ENCODE measurements around the gene FBXO46.

FBXO46 gene, protein sequence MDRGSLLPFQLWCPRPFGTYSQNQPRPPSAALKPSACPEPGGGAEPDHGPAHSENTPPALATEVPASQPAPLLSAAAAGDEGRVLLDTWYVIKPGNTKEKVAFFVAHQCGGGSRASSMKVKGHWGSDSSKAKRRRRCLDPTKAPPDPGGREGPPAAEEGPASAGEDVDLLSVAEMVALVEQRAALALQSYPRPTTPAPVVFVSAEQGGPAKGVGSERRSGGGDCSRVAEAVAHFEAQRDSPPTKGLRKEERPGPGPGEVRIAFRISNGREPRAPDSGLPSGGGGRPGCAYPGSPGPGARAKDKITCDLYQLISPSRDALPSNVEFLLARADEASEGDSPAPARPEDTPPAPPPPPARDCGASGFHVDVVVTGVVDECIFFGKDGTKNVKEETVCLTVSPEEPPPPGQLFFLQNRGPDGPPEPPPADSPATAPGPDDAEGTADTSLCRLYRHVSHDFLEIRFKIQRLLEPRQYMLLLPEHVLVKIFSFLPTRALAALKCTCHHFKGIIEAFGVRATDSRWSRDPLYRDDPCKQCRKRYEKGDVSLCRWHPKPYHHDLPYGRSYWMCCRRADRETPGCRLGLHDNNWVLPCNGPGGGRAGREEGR

DNA sequence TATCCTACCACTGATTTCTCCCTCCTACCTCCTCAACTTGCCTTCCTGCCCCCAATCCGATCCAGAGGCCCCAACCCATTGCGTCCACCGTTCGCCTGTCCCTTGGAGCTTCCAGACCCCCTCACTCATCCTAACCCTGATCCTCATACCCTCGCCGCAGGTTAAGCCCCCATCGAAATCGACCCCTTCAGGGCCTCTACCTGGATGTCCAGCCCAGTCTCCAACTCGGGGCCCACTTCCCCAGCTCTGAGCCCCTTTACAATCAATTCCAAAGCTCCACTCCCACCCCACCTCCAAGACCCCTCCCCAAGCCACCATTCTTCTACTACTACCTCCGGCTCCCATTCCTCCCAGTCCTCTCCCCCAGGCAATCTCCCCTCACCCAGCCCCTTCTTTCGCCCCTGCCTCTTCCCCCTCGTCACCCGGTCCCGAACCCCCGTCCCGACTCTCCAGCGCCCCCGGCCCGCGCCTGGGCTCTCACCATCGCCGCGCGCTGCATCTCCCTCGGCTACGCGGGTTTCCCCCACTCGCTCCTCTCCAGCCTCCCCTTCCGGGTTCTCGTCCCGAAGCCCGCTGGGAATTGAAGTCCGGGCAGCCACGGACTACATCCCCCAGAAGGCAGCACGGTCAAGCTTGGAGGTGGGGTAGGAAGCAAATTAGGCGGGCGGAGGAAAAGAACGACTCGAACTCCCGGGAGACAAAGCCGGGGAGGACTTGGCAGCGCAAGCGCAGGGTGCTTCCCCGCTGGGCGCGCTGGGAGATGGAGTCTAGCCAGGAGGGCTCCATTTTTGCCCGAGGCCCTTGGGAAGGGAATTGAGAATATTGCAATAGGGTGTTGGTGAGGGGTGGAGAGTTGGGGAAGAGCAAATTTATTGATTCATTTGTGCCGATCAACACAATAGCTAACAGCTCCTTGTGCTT lies at the start of gene FBXO46:
Gene FBXO46 (minus strand): TSS at position 529 of the 921 bp plus-strand sequence. CDS start 17,401 bp downstream, outside the sequence.
- peak; percentile 64 for DNase-seq (ENCODE audit: low read depth)

DNA sequence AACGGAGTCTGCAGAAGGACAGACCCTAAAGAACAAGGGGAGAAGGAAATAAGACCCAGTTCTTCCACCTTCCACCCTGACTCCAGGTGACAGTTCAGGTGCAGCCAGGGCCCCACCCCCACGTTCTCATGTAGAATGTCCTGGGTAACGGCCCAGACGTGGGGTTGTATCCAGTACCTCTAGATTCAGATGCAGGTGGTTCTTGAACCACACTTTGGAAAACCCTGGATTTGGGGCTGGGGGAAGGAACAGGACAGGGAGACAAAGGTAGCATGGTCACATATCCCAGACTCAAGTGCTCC lies 49.4 kb upstream of the FBXO46 start:
- DNase-seq (ENCODE audit: low read depth): no peak

DNA sequence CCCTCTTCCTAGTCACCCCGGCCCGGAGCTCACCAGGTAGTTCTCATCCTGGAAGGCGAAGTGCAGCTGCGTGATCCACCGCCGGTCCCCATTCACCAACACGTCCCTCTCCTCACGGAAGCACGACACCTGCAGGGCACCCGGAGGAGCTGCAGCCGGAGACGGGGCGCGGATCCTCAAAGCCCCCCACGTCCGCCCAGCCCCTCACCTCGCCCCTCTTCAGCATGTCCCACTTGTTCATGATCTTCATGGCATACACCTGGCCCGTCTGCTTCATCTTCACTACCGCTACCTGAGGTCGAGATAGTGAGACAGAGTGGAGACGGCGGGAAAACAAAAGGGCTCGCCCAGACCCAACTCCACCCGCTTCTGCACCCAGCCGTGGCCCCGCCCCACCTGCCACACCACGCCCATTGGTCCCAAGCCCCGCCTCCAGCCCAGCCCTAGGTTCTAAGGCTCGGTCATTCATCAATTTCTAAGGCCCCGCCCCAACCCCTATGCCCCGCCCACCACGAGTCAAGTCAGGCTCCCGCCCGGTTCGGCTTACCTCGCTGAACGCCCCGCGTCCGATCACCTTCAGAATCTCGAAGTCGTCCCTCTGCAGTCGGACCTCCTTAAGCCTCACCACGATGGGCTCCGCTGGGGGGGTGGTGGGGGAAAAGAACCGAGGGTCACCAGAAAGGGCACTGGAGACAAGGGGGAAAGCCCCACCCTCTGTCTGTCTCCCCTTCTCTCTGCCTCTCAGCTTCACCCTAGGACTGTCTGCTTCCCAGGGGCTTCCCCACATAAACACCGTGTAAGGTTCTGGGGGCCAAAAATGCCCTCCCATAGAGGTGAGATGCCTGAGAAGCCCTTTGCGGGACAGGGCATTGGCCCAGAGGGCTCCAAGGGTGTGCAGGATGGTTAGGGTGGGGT lies 48.8 kb upstream of the FBXO46 start:
- peak; percentile 74 for DNase-seq (ENCODE audit: low read depth)

DNA sequence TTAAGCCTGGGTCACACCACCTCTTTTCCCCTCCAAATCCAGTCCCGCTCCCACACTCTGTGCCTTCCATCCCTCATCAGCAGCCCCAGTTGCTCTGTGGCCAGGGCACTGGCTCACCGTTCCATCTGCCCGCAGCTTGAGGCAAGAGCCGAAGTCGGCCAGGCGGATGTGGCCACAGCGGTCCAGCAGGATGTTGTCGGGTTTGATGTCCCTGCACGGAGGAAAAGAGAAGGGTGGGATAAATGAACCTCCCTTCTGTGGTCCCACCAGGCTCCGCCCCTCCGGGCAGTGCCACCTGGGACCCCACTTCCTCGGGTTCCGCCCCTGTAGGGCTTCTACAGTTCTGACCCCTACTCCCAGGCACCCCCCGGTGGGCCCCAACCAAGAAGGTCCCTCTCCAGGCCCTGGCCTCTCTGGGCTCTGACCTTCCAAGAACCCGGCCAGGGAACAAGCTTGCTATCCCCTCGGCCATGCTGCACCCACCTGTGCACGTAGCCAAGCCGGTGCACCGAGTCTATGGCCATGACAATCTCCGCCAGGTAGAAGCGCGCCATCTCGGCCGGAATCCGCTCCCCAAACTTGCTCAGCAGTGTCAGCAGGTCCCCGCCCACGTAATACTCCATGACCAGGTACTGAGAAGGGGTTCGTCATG lies 47.4 kb upstream of the FBXO46 start:
- DNase-seq (ENCODE audit: low read depth): no peak

DNA sequence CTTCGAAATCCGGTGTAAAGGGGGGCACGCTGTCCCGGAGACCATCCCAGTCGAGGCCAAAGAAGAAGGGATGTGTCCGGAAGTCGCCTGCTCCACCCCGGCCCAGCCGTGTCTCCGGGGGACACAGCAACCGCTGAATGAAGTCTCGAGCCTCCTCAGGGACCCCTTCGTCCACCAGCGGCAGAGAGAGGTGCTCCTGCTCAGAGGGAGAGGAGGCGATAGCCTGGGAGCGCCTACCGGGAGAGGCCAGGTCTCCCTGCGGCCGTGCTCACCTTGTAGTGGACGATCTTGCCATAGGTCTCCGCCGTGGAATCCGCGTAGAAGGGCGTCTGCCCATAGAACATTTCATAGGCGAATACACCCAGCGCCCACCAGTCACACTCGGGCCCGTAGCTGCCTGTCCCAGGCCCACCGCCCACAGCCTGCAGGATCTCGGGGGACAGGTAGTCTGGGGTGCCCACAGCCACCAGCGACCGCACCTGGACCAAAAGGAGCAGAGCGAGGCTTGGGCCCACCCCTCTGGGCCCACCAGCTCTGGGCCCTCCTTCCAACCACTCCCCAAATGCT lies 46.8 kb upstream of the FBXO46 start:
- DNase-seq (ENCODE audit: low read depth): no peak

DNA sequence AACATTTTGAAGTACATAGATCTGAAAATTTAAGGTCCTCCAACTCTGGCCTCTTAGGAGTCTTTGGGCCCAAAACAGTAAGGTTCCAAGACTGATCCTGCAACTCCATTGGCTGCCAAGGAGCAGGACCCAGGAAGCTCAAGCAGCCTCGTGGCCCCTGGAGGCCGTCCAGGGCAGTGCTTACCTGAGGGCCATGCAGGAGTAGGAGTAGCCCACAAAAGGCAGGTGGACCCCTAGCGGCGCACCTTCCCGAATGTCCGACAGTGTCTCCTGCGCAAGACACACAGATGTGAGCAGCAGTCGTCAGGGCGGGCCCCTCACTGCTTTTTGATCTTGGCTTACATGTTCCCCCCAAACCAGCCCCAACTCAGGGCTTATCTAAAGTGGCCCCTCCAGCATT lies 44.1 kb upstream of the FBXO46 start:
- DNase-seq (ENCODE audit: low read depth): no peak

DNA sequence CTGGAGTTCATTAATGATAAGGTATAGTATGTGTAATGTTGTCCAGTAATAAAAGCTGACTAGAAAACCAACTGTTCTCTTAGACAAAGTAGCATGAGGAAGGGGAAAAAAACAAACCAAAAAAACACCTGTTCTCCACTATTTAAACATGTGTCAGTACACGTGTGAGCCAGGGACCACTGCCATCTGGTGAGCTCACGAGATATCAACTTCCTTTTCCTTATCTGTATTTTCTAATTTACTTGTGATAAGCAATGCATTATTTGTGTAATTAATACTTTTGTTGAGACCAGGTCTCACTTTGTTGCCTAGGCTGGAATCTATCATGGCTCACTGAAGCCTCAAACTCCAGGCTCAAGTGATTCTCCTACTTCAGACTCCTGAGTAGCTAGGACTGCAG lies 42.7 kb upstream of the FBXO46 start:
- DNase-seq (ENCODE audit: low read depth): no peak

DNA sequence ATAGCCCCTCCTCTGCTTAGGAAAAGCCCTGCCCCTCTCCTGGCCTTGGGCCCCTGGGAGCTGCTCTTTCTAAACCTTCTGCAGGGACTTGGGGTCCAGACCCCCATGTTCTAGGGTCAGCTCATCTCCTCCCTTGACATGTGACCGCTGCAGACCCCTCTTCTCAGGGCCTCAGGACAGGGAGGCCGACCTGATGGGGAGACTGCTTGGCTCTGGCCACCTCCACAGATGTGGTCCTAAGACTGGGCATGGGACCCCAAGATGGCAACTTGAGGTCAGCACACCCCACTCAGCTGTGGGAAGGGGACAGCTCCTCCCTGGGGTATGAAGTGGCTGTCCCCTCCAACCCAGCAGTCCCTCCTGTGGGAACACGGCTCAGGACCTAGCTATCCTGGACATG lies 42.2 kb upstream of the FBXO46 start:
- no peak for DNase-seq (ENCODE audit: low read depth)

DNA sequence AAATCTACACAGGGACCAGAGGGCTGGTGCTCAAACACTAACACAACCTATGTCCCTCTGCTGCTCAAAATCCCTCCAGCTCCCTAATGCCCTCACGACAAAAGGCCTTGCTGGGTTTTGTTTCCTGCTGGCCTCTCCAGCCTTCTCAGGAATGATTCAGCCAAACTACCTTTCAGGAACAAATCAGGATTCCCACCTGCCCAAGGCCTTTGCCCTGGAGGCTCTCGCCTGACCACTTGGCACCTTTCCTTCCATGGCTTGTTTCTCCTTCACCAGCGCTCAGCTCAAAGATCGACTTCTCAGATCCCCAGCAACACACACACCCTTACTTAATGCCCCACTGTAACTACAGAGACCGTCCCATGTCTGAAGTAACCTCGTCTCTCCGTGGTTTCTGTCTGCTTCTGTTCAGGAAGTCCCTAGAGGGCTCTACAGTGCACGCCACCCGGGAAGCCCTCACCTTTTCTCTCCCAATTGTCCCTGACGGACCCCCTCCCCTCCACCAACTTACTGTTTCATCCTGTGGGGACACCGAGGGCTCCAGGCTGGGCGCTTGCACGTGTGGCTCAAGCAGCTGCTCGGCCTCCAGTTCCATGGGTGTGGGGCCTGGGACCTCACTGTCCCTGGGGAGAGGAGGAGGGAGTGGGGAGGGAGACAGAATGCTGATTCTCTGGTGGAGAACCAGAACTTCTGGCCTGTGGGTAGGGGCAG lies 41.6 kb upstream of the FBXO46 start:
- DNase-seq (ENCODE audit: low read depth): no peak

DNA sequence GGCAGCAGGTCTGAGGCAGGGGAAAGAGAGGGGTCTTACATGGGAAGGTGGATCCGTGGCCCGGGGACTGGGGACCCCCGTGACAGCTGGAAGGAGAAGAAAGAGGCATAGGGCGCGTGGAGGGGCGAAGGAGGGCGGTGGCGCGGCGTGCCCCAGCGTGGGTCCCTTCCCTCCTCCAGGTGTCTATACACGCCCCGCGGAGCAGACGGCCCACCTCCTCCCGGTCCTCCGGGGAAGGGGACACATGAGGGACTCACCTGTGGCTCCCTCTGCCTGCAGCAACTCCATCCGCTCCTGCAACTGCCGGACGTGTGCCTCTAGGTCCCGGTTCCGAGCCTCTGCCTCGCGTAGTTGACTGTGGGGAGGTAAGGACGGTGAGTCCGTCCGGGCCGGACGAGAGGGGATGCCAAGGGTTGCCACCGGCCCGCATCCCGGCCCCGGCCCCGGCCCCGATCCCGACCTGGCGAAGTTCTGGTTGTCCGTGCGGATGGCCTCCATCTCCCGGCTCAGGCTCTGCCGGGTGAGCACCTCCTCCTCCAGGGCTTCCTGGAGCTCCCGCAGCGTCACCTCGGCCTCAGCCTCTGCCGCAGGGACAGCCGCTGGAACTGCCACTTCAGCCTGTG lies 40.7 kb upstream of the FBXO46 start:
- no peak for DNase-seq (ENCODE audit: low read depth)

DNA sequence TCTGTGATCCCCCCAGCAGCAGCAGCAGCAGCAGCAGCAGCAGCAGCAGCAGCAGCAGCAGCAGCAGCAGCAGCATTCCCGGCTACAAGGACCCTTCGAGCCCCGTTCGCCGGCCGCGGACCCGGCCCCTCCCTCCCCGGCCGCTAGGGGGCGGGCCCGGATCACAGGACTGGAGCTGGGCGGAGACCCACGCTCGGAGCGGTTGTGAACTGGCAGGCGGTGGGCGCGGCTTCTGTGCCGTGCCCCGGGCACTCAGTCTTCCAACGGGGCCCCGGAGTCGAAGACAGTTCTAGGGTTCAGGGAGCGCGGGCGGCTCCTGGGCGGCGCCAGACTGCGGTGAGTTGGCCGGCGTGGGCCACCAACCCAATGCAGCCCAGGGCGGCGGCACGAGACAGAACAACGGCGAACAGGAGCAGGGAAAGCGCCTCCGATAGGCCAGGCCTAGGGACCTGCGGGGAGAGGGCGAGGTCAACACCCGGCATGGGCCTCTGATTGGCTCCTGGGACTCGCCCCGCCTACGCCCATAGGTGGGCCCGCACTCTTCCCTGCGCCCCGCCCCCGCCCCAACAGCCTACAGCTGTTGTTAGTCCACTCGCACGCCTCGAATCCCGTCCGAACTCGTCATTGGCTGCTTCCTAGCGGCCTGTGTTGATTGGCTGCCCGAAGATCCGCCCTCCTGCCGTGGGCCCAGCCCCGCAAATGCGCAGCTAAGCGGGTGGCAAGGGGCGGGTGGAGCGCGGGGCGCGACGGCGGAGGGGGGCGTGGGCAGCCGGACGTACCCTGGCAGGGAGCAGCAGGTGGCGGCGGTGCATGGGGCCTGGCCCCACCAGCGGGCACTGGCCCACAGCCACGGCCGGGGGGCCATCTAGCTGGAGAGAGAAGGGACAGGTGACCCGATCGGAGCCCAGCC lies 39.8 kb upstream of the FBXO46 start:
- peak; percentile 83 for DNase-seq (ENCODE audit: low read depth)

DNA sequence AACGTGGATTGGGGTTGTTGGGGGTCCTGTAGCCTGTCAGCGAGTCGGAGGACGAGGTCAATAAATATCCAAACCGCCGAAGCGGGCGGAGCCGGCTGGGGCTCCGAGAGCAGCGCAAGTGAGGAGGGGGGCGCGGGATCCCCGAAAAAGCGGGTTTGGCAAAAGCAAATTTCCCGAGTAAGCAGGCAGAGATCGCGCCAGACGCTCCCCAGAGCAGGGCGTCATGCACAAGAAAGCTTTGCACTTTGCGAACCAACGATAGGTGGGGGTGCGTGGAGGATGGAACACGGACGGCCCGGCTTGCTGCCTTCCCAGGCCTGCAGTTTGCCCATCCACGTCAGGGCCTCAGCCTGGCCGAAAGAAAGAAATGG lies 39.1 kb upstream of the FBXO46 start:
- DNase-seq (ENCODE audit: low read depth): no peak

DNA sequence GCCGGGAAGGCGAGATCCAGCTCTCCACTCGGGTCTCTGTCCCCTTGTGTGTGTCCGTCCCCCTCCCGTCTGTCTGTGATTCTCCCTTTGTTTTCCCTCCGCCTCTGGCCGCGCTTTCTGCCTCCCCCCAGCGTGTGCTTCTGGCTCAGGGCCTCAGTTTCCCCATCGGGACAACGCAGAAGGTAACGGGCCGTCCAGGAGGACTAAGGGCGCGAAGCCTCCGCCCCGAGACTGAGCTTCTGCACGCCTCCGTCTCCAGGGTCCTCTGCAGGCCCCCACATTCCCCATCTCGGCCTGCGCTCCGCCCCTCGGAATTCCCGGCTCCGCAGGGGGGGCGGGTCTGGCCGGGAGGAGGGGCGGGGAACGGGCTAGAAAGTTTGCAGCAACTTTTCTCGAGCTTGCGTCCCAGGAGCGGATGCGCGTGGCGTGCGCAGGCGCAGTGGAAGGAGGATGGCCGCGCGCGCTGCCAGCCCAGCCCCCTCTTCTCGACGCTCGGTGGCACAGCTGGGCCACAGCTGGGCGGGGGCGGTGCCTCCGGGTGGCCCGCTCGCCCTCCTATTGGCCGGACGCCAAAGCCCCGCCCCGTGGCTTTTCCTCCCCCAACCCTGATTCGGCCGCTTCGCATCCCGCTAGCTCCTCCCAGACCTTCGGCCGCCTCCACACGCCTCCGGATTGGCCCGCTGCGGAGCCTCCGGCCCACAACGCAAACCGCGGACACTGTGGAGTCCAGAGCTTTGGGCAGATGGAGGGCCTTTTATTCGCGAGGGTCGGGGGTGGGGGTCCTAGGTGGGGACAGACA lies 38.5 kb upstream of the FBXO46 start, which contains the start of gene SIX5:
Gene SIX5 (minus strand): TSS at position 269 of the 799 bp plus-strand sequence. CDS start 408 bp downstream, outside the sequence.
- peak; percentile 73 for DNase-seq (ENCODE audit: low read depth)

DNA sequence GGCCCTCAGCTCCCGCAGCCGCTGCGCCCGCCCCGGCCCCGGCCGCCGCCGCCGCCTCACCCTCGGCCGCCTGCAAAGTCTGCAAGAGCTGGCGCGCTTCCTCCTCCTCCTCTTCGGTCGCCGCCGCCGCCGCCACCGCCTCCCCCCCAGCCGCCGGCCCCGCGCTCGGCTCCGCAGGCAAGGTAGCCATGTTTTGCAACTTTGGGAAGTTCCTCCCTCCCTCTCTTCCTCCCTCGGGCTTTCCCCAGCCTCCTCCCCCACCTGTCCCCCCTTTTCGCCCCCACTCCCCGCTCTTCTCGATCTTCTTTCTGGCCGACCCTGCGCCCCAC lies 37.9 kb upstream of the FBXO46 start:
- no peak for DNase-seq (ENCODE audit: low read depth)

DNA sequence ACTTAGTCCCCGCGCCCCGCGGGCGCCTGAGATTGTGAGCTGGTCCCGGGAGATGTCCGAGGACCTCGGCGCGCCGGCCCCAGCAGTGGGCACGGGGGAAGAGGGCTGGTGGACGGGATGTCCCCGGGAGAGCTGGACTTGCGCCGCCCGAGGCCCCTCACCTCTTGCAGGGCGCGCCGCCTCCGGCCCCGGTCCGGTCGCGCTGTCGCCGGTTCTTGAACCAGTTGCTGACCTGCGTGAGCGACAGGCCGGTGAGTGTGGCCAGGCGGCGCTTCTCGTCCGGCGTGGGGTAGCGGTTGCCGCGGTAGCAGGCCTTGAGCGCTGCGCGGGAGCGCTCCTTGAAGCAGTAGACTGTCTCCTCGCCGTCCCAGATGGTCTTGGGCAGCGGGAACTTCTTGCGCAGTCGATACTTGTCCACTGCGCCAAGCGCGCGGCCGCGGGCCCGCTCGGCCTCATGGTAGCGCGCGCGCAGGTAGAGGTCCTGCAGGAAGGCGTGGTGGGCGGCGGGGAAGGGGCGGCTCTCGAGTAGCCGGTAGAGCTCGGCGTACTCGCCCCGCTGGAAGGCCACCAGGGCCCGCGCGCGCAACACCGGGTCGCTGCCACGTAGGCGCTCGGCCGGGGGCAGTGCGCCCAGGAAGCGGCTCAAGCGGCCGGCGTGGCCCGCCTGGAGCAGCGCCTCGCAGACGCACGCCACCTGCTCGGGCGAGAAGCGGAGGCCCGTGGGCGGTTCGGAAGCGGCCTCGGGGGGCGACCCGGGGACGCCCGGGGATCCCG lies 37.4 kb upstream of the FBXO46 start:
- DNase-seq (ENCODE audit: low read depth): no peak

DNA sequence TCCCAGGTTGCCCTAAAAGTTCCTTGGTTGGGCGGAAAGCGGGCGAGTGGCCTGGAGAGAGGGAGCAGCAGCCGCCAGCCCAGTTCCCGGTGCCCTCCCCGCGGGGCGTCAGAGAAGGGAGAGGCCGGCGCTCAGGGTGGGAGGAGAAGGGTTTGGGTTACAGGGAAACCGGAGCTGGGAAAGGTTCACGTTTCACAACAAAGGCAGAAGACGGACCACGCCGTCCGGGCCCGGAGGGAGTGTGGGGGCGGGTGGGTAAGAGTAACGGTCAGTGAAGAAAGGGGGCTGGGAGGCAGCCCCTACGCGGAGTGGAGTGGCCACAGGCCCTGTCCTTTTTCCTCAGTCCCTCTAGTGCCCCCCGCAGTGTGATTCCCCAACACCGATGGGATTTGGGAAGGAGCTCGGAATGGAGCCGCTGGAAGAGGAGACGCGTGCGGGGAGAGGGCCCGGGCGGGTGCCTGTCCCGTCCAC lies 36.7 kb upstream of the FBXO46 start:
- no peak for DNase-seq (ENCODE audit: low read depth)

DNA sequence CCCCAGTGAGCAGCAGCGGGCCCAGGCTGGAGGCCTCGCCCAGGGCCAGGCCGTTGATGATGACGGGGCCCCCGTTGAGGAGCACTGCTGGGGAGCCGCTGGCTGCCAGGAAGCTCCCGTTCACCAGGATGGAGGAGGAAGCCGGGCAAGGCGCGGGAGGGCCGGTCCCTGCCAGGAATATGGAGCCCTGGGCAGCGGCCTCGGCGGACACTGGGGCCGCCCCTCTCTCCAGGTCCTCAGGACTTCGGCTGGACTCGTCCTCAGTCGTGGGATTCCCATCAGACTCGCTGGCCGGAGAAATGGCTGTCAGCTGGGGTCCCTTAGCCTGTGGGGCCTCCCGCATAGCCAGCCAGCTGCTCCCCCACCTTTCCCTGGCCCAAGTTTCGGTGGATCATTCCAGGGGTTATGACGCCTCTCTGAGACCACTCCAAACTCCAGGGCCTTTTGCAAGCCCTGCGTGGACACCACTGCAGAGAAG lies 36.2 kb upstream of the FBXO46 start:
- no peak for DNase-seq (ENCODE audit: low read depth)

Measured in stimulated activated CD8-positive, alpha-beta memory T cell treated with anti-CD3 and anti-CD28 coated beads, Interleukin-15, amount 100 ng/mL, for 24 hours (primary cell).